Neural cell (in vitro differentiated cells): ENCODE measurements around the gene TEDC1. TPM values are rescaled to one million over a fixed set of nuclear protein-coding genes. Genes with fewer than 3 reads are reported as not detected.

Experiments used
- H2AFZ ChIP-seq: fragments of 200-600, 300-800 bp; sonication (generic), shearing (Covaris generic); 2 replicates; pipeline ENCODE4 v1.6.0; 2014; ENCODE audit warnings: low read depth, mild to moderate bottlenecking, antibody characterized with exemption, low read length, moderate library complexity
- H3F3A ChIP-seq: fragments of 200-600 bp; shearing (Covaris generic); 2 replicates; pipeline ENCODE4 v1.6.1; 2016; ENCODE audit warnings: mild to moderate bottlenecking, moderate library complexity, mixed read lengths, antibody characterized with exemption, low read length; ENCODE audit not compliant: insufficient read depth, poor library complexity, severe bottlenecking
- H3K27ac ChIP-seq: fragments of 200-600, 300-800 bp; sonication (generic), shearing (Covaris generic); 2 replicates; pipeline ENCODE4 v1.5.1; 2014; ENCODE audit warnings: mild to moderate bottlenecking, low read length, moderate library complexity
- H3K27me3 ChIP-seq: fragments of 300-800, 200-600 bp; sonication (generic), shearing (Covaris generic); 2 replicates; pipeline ENCODE4 v1.6.0; 2014; ENCODE audit warnings: mild to moderate bottlenecking, low read depth, low read length, moderate library complexity; ENCODE audit not compliant: insufficient read depth
- H3K36me3 ChIP-seq: fragments of 300-800, 200-600 bp; sonication (generic), shearing (Covaris generic); 2 replicates; pipeline ENCODE4 v1.5.1; 2014; ENCODE audit warnings: mild to moderate bottlenecking, antibody characterized with exemption, low read length, moderate library complexity; ENCODE audit not compliant: insufficient read depth
- H3K4me2 ChIP-seq: fragments of 300-800, 200-600 bp; sonication (generic), shearing (Covaris generic); 2 replicates; pipeline ENCODE4 v1.6.0; 2014; ENCODE audit warnings: mild to moderate bottlenecking, low read length
- H3K4me3 ChIP-seq: fragments of 300-800, 200-600 bp; sonication (generic), shearing (Covaris generic); 2 replicates; pipeline ENCODE4 v1.5.1; 2014; ENCODE audit warnings: mild to moderate bottlenecking, low read length, moderate library complexity
- H3K79me2 ChIP-seq: fragments of 200-600 bp; shearing (Covaris generic); replicated peaks from 2 replicates; pipeline ENCODE4 v1.6.0; 2014; ENCODE audit warnings: mild to moderate bottlenecking, low read length, moderate library complexity; ENCODE audit not compliant: insufficient read depth
- H3K9ac ChIP-seq: fragments of 300-800, 200-600 bp; sonication (generic), shearing (Covaris generic); 2 replicates; pipeline ENCODE4 v1.6.1; 2016; ENCODE audit warnings: mild to moderate bottlenecking, low read length, mixed read lengths
- H3K9me2 ChIP-seq: fragments of 200-600 bp; shearing (Covaris generic); 2 replicates; pipeline ENCODE4 v1.6.1; 2016; ENCODE audit warnings: mild to moderate bottlenecking, low read length, mixed read lengths; ENCODE audit not compliant: insufficient read depth
- H3K9me3 ChIP-seq: fragments of 200-600, 300-800 bp; sonication (generic), shearing (Covaris generic); 2 replicates; pipeline ENCODE4 v1.6.1; 2016; ENCODE audit warnings: mild to moderate bottlenecking, mixed run types, low read length, moderate library complexity, mixed read lengths
- H4K20me1 ChIP-seq: fragments of 200-600 bp; shearing (Covaris generic); 2 replicates; pipeline ENCODE4 v1.6.1; 2016; ENCODE audit warnings: mild to moderate bottlenecking, mixed run types; ENCODE audit not compliant: insufficient read depth
- EP300 ChIP-seq: fragments of 450-650 bp; conservative IDR thresholded peaks from 2 replicates; pipeline ENCODE4 v1.6.1; 2014; ENCODE audit warnings: antibody characterized with exemption, mild to moderate bottlenecking, moderate library complexity; ENCODE audit not compliant: poor library complexity, severe bottlenecking
- EZH2 ChIP-seq: fragments of 200-600, 300-800 bp; shearing (Covaris generic), sonication (generic); IDR thresholded peaks from 2 replicates; pipeline ENCODE4 v1.6.1; 2014; ENCODE audit warnings: antibody characterized with exemption, low read length, borderline replicate concordance, mild to moderate bottlenecking; ENCODE audit not compliant: insufficient read depth, poor library complexity, severe bottlenecking
- MXI1 ChIP-seq: fragments of 450-650 bp; conservative IDR thresholded peaks from 2 replicates; pipeline ENCODE4 v1.6.1; 2014; ENCODE audit warnings: antibody characterized with exemption, mild to moderate bottlenecking; ENCODE audit not compliant: poor library complexity, severe bottlenecking
- POLR2AphosphoS5 ChIP-seq: IDR thresholded peaks from 2 replicates; pipeline ENCODE4 v1.6.1; 2012
- RAD21 ChIP-seq: fragments of 450-650 bp; conservative IDR thresholded peaks from 2 replicates; pipeline ENCODE4 v1.6.1; 2014; ENCODE audit warnings: antibody characterized with exemption, mild to moderate bottlenecking, moderate library complexity
- SMC3 ChIP-seq: fragments of 450-650 bp; conservative IDR thresholded peaks from 2 replicates; pipeline ENCODE4 v1.6.1; 2014; ENCODE audit warnings: antibody characterized with exemption, mild to moderate bottlenecking, moderate library complexity; ENCODE audit not compliant: poor library complexity
- TAF1 ChIP-seq: IDR thresholded peaks from 2 replicates; pipeline ENCODE4 v1.6.1; 2012; ENCODE audit warnings: low read depth
- polyA plus RNA-seq: library from polyadenylated mRNA; depleted of rRNA; stranded (reverse); fragments of >200 nt; gene quantifications from 2 replicates; pipeline ENCODE4 v1.2.3, GENCODE V29; 2014
- TF ChIP-seq, protein P1 (sequence below): fragments of 450-650 bp; IDR thresholded peaks from 2 replicates; pipeline ENCODE4 v1.5.1; 2014; ENCODE audit warnings: antibody characterized with exemption, mild to moderate bottlenecking, moderate library complexity; ENCODE audit not compliant: poor library complexity, severe bottlenecking
- TF ChIP-seq, protein P2 (sequence below): IDR thresholded peaks from 2 replicates; pipeline ENCODE4 v1.6.1; 2012; ENCODE audit warnings: borderline replicate concordance

TEDC1 gene
- polyA plus RNA-seq, 1 donor from 2014 or later = 18.9 TPM

DNA sequence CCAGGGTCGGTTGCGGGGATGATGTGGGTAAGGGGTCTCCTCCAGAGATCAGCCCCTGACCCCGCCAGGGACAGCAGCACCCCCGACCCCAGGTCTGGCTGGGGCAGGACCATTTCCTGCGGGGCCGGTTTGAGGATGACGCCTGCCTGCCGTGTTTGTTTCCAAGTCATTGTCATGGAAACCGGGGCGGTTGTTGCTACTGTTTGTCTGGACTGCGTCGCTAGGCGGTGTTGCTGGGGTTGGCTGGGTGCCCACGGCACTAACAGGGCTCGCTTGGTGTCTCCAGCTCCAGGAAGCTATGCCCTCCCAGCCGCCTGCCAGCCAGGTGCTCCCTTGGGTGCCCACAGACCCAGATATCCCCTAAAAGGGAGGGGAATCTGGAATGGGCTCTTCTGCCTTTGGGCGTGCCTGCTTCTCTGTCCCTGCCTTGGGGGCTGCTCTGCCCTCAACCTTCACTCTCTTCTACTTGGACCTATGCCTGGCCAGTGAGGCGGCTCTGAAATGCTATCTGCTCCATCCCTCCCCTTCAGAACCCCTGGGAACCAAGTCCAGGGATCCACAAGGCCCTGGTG lies 9.1 kb upstream of the TEDC1 start (continued):
- TF ChIP-seq POLR2AphosphoS5 = peak; percentile 51

DNA sequence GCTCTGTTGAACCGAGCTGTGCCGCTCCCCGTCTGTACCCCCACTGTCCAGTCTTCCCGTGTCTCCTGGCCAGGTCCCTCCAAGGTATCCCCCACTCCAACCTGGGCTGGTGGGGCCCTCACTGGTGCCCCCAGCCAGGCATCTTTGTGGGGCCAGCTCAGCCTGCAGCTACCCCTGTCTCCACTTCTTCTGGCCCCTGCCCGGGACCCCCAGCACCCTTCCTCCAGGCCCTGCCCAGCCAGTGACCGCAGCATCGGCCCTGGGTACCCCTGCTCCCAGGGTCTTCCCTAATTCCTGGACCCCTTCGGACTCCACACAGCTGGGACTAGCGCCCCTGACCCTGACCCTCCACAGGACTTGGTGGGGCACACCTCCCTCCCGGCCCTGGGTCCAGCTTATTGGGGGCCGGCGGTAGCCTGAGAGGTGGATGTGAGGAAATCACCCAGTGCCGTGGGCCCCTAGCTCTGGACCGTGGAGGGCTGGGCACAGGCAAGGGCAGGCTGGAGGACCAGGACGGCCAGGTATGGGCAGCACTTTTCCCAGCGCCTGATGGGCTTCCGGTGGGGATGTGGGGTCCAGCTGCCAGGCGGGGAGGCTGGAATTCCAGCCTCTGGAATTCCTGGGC lies 8.4 kb upstream of the TEDC1 start:
- Histone ChIP-seq H3K9me2 (no peaks in the 10 kb centered on the region), H3K27ac (no peak overlapping the region), H3K79me2 (no peaks in the 10 kb centered on the region), H3K4me3 (no peak overlapping the region), H3K9me3 (no peaks in the 10 kb centered on the region), H3K9ac (peak overlapping the region; percentile 13), H3K27me3 (peaks cover 25% of the 10 kb centered on the region), H4K20me1 (no peaks in the 10 kb centered on the region), H2AFZ (no peak overlapping the region), H3F3A (no peaks in the 10 kb centered on the region), H3K4me2 (no peak overlapping the region), H3K36me3 (no peaks in the 10 kb centered on the region)
- TF ChIP-seq POLR2AphosphoS5 = no peak
- no peak for TF ChIP-seq EZH2
- no peak for TF ChIP-seq SMC3
- TF ChIP-seq, protein P1, sequence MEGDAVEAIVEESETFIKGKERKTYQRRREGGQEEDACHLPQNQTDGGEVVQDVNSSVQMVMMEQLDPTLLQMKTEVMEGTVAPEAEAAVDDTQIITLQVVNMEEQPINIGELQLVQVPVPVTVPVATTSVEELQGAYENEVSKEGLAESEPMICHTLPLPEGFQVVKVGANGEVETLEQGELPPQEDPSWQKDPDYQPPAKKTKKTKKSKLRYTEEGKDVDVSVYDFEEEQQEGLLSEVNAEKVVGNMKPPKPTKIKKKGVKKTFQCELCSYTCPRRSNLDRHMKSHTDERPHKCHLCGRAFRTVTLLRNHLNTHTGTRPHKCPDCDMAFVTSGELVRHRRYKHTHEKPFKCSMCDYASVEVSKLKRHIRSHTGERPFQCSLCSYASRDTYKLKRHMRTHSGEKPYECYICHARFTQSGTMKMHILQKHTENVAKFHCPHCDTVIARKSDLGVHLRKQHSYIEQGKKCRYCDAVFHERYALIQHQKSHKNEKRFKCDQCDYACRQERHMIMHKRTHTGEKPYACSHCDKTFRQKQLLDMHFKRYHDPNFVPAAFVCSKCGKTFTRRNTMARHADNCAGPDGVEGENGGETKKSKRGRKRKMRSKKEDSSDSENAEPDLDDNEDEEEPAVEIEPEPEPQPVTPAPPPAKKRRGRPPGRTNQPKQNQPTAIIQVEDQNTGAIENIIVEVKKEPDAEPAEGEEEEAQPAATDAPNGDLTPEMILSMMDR = no peak
- no peak for TF ChIP-seq TAF1
- TF ChIP-seq RAD21 = no peak
- no peak for TF ChIP-seq EP300
- no peak for TF ChIP-seq MXI1
- TF ChIP-seq, protein P2, sequence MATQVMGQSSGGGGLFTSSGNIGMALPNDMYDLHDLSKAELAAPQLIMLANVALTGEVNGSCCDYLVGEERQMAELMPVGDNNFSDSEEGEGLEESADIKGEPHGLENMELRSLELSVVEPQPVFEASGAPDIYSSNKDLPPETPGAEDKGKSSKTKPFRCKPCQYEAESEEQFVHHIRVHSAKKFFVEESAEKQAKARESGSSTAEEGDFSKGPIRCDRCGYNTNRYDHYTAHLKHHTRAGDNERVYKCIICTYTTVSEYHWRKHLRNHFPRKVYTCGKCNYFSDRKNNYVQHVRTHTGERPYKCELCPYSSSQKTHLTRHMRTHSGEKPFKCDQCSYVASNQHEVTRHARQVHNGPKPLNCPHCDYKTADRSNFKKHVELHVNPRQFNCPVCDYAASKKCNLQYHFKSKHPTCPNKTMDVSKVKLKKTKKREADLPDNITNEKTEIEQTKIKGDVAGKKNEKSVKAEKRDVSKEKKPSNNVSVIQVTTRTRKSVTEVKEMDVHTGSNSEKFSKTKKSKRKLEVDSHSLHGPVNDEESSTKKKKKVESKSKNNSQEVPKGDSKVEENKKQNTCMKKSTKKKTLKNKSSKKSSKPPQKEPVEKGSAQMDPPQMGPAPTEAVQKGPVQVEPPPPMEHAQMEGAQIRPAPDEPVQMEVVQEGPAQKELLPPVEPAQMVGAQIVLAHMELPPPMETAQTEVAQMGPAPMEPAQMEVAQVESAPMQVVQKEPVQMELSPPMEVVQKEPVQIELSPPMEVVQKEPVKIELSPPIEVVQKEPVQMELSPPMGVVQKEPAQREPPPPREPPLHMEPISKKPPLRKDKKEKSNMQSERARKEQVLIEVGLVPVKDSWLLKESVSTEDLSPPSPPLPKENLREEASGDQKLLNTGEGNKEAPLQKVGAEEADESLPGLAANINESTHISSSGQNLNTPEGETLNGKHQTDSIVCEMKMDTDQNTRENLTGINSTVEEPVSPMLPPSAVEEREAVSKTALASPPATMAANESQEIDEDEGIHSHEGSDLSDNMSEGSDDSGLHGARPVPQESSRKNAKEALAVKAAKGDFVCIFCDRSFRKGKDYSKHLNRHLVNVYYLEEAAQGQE = no peak

DNA sequence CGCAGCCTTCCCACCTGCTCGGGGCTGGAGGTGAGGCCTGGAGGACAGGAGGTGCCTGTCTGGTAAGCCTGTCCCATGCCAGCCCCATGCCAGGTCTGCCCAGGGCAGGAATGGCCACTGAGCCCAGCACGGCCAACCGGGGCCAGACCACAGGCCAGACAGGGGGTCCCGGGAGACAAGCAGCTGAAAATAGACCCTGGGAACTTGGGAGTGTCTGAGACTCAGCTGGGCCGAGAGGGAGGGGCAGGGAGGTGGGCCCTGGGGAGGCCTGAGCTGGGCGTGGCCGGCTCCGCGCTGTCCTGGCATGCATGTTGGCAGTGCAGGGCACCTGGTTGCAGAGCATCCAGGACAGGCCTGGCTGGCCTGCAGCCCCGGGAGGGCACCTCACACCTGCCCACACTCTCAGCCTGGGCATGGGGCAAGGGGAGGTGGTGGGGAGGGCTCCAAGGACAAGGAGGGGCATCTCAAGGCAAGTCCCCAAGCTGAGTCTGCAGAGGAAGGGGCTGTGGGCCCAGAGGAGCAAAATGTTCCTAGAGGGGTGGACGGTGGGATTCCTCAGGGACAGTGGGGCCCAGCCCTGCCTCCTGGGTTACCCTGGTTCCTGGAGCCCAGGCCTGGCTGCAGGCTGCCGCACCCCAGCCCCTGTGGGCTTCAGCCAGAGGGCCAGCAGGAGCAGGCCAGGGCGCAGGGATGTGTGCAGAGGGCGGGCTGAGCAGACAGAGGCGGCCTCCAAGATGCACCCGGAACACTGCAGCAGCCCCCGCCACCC lies 7.6 kb upstream of the TEDC1 start:
- no peaks in the 10 kb centered on the region for H3K36me3 ChIP-seq
- H3F3A ChIP-seq = no peaks in the 10 kb centered on the region
- no peaks in the 10 kb centered on the region for H4K20me1 ChIP-seq
- H3K9me2 ChIP-seq = no peaks in the 10 kb centered on the region
- TF ChIP-seq SMC3 = no peak
- no peak for TF ChIP-seq EZH2
- TF ChIP-seq MXI1 = no peak
- no peak for TF ChIP-seq POLR2AphosphoS5
- TF ChIP-seq RAD21 = no peak
- TF ChIP-seq, protein P2 = no peak
- TF ChIP-seq EP300 = no peak
- no peak for TF ChIP-seq TAF1
- TF ChIP-seq, protein P1 = no peak
- H3K9ac ChIP-seq = no peak overlapping the region
- peaks cover 29% of the 10 kb centered on the region for H3K27me3 ChIP-seq
- H3K4me2 ChIP-seq = no peak overlapping the region
- no peaks in the 10 kb centered on the region for H3K79me2 ChIP-seq
- no peak overlapping the region for H3K4me3 ChIP-seq
- no peak overlapping the region for H3K27ac ChIP-seq
- no peaks in the 10 kb centered on the region for H3K9me3 ChIP-seq
- no peak overlapping the region for H2AFZ ChIP-seq
